H1 (cell line): ENCODE measurements around the gene CELF1. TPM values are rescaled to one million over a fixed set of nuclear protein-coding genes. Genes with fewer than 3 reads are reported as not detected.

Experiments used
- CTCF ChIA-PET: fragments of 300-600 bp; sonication (Branson Sonifier 250); formaldehyde crosslinking; loops from one replicate; lab custom pipeline; 2021; ENCODE audit not compliant: partially characterized antibody; lab: Charles Lee
- POLR2A ChIA-PET: fragments of 300-600 bp; sonication (Branson Sonifier 250); formaldehyde crosslinking; loops from one replicate; lab custom pipeline; 2021; ENCODE audit warnings: inconsistent platforms; ENCODE audit not compliant: partially characterized antibody; lab: Charles Lee
- DNase-seq, 2 experiments: peaks; one replicate each; pipeline versions ENCODE4 v3.0.0 to v3.0.0-alpha.2; 2010 to 2022; ENCODE audit warnings: low spot score in 2 of 2, low read depth in 1 of 2, mixed read lengths in 1 of 2
- FAIRE-seq: peaks from 2 replicates; lab custom pipeline; 2011; peaks lifted over from hg19 to GRCh38; lab: Jason Lieb, UNC
- H2AFZ ChIP-seq: 2 replicates; pipeline ENCODE4 v1.8.1; 2012; ENCODE audit warnings: low read length, inconsistent platforms
- H2AK5ac ChIP-seq: 2 replicates; pipeline ENCODE4 v1.6.1; 2013; ENCODE audit warnings: low read depth, low read length
- H2BK120ac ChIP-seq: replicated peaks from 2 replicates; pipeline ENCODE3; 2013; ENCODE audit warnings: low read depth, low read length, inconsistent platforms
- H2BK12ac ChIP-seq: 2 replicates; pipeline ENCODE4 v1.6.1; 2013; ENCODE audit warnings: low read depth, low read length
- H2BK15ac ChIP-seq: 2 replicates; pipeline ENCODE4 v1.6.1; 2013; ENCODE audit warnings: low read length
- H2BK20ac ChIP-seq: 2 replicates; pipeline ENCODE4 v1.6.1; 2013; ENCODE audit warnings: low read length
- H2BK5ac ChIP-seq: 2 replicates; pipeline ENCODE4 v1.6.1; 2013; ENCODE audit warnings: low read depth, low read length
- H3K14ac ChIP-seq: 2 replicates; pipeline ENCODE4 v1.6.1; 2013; ENCODE audit warnings: inconsistent platforms; ENCODE audit not compliant: insufficient read length
- H3K18ac ChIP-seq: 2 replicates; pipeline ENCODE4 v1.6.1; 2013; ENCODE audit warnings: low read length; ENCODE audit errors: extremely low read depth
- H3K23ac ChIP-seq: 2 replicates; pipeline ENCODE4 v1.6.1; 2013; ENCODE audit warnings: inconsistent platforms; ENCODE audit not compliant: insufficient read length
- H3K23me2 ChIP-seq: 2 replicates; pipeline ENCODE4 v1.6.1; 2013; ENCODE audit warnings: low read depth, low read length
- H3K27ac ChIP-seq: 2 replicates; pipeline ENCODE4 v1.6.1; 2011; ENCODE audit warnings: low read depth, low read length, inconsistent platforms
- H3K27me3 ChIP-seq, 4 experiments: replicated peaks in 1 of 4; 1 replicate in 1 of 4; 2 replicates in 3 of 4; pipeline versions ENCODE4 v1.6.1 to v1.8.1; 2011 to 2013; ENCODE audit warnings: low read length in 3 of 4, mild to moderate bottlenecking in 3 of 4, inconsistent platforms in 2 of 4, mixed read lengths in 2 of 4, moderate library complexity in 1 of 4; ENCODE audit not compliant: control insufficient read depth in 3 of 4, insufficient read depth in 3 of 4; ENCODE audit errors: extremely low read depth in 1 of 4
- H3K36me3 ChIP-seq, 4 experiments: 2 replicates each; pipeline versions ENCODE4 v1.6.1 to v1.8.1; 2011 to 2013; ENCODE audit warnings: mild to moderate bottlenecking in 4 of 4, low read length in 3 of 4, moderate library complexity in 2 of 4, control low read depth in 1 of 4, inconsistent platforms in 1 of 4; ENCODE audit not compliant: insufficient read depth in 4 of 4, control insufficient read depth in 2 of 4
- H3K4ac ChIP-seq: replicated peaks from 2 replicates; pipeline ENCODE3; 2013; ENCODE audit warnings: low read length, low read depth, mixed read lengths, inconsistent platforms; ENCODE audit not compliant: insufficient read length
- H3K4me1 ChIP-seq, 4 experiments: replicated peaks in 1 of 4; 1 replicate in 1 of 4; 2 replicates in 3 of 4; pipeline versions ENCODE4 v1.6.1 to v1.8.1; 2011 to 2013; ENCODE audit warnings: low read length in 3 of 4, inconsistent platforms in 2 of 4, mixed read lengths in 1 of 4; ENCODE audit not compliant: insufficient read depth in 4 of 4, control insufficient read depth in 3 of 4
- H3K4me2 ChIP-seq, 2 experiments: 2 replicates each; pipeline versions ENCODE4 v1.6.1 to v1.8.1; 2011 to 2013; ENCODE audit warnings: low read depth in 2 of 2, low read length in 2 of 2, control low read depth in 1 of 2, inconsistent platforms in 1 of 2, mild to moderate bottlenecking in 1 of 2; ENCODE audit not compliant: insufficient read depth in 1 of 2
- H3K4me3 ChIP-seq, 4 experiments: fragments of 200-600, 300-600 bp in 1 of 4; sonication (generic), shearing (Covaris generic), sonication (Bioruptor Twin) in 1 of 4; 2 replicates each; pipeline versions ENCODE4 v1.5.1 to v1.8.1; 2011 to 2016; ENCODE audit warnings: low read length in 4 of 4, low read depth in 3 of 4, control low read depth in 2 of 4, inconsistent platforms in 2 of 4, mild to moderate bottlenecking in 2 of 4, mixed read lengths in 1 of 4, moderate library complexity in 1 of 4; ENCODE audit not compliant: insufficient read depth in 2 of 4; ENCODE audit errors: extremely low read depth in 1 of 4
- H3K56ac ChIP-seq: replicated peaks from 2 replicates; pipeline ENCODE3; 2013; ENCODE audit warnings: low read depth, mild to moderate bottlenecking, mixed read lengths, low read length, inconsistent platforms; ENCODE audit not compliant: insufficient read length
- H3K79me1 ChIP-seq: 2 replicates; pipeline ENCODE4 v1.6.1; 2013; ENCODE audit warnings: low read depth, low read length, control low read depth
- H3K79me2 ChIP-seq, 2 experiments: 2 replicates each; pipeline versions ENCODE4 v1.6.1 to v1.8.1; 2012 to 2013; ENCODE audit warnings: low read length in 2 of 2, mild to moderate bottlenecking in 2 of 2, inconsistent platforms in 1 of 2; ENCODE audit not compliant: insufficient read depth in 2 of 2, control insufficient read depth in 1 of 2
- H3K9ac ChIP-seq, 4 experiments: replicated peaks in 1 of 4; 1 replicate in 1 of 4; 2 replicates in 3 of 4; pipeline versions ENCODE4 v1.6.1 to v1.8.1; 2011 to 2013; ENCODE audit warnings: low read depth in 3 of 4, low read length in 3 of 4, control low read depth in 2 of 4, mild to moderate bottlenecking in 2 of 4, moderate library complexity in 2 of 4, inconsistent platforms in 1 of 4; ENCODE audit errors: extremely low read depth in 1 of 4
- H3K9me3 ChIP-seq, 2 experiments: 2 replicates each; pipeline versions ENCODE4 v1.6.1 to v1.8.1; 2012 to 2013; ENCODE audit warnings: mild to moderate bottlenecking in 2 of 2, moderate library complexity in 2 of 2, control low read depth in 1 of 2, inconsistent platforms in 1 of 2, low read depth in 1 of 2, low read length in 1 of 2, mixed read lengths in 1 of 2; ENCODE audit not compliant: insufficient read depth in 2 of 2
- H4K20me1 ChIP-seq, 2 experiments: replicated peaks in 1 of 2; 2 replicates each; pipeline versions ENCODE3 to v1.8.1; 2011 to 2013; ENCODE audit warnings: inconsistent platforms in 2 of 2, low read length in 2 of 2, mild to moderate bottlenecking in 1 of 2; ENCODE audit not compliant: insufficient read depth in 2 of 2, control insufficient read depth in 1 of 2
- H4K5ac ChIP-seq: 2 replicates; pipeline ENCODE4 v1.6.1; 2013; ENCODE audit warnings: low read length, low read depth, mixed read lengths, inconsistent platforms; ENCODE audit not compliant: insufficient read length
- H4K8ac ChIP-seq: 2 replicates; pipeline ENCODE4 v1.8.0; 2013; ENCODE audit warnings: mild to moderate bottlenecking, moderate library complexity, low read length, inconsistent platforms; ENCODE audit not compliant: insufficient read depth; ENCODE audit errors: extremely low read depth
- H4K91ac ChIP-seq: replicated peaks from 2 replicates; pipeline ENCODE3; 2013; ENCODE audit warnings: low read length, mixed read lengths, inconsistent platforms; ENCODE audit not compliant: insufficient read length
- EZH2 ChIP-seq: fragments of 200-600 bp; sonication (generic); IDR thresholded peaks from 2 replicates; pipeline ENCODE4 v1.7.1; 2012; ENCODE audit warnings: low read depth, mild to moderate bottlenecking, moderate library complexity, low read length, inconsistent platforms; ENCODE audit not compliant: severe bottlenecking
- WGBS, 2 experiments: shearing (Covaris generic) in 1 of 2; methylation state at CpG; one replicate each; pipeline versions ENCODE4 v1.1.6 to v1.1.7; 2013 to 2015; ENCODE audit warnings: low lambda C conversion rate in 2 of 2, mixed read lengths in 2 of 2, inconsistent platforms in 1 of 2, low coverage in 1 of 2, missing lambda C conversion rate in 1 of 2; ENCODE audit not compliant: insufficient replicate concordance in 2 of 2, insufficient coverage in 1 of 2, insufficient read length in 1 of 2; ENCODE audit errors: extremely low coverage in 1 of 2, missing lambda C conversion rate in 1 of 2; 5-methylcytosine and 5-hydroxymethylcytosine counted together
- polyA plus RNA-seq, 7 experiments: library from polyadenylated mRNA; depleted of rRNA in 3 of 7; stranded (reverse) in 5 of 7; unstranded in 2 of 7; fragments of >200 nt in 5 of 7; fragments of 200-250 nt in 2 of 7; gene quantifications; 1 replicate in 5 of 7; 2 replicates in 1 of 7; 4 replicates in 1 of 7; pipeline versions ENCODE4 v1.2.1 to v1.2.3, GENCODE V29; 2011 to 2013; ENCODE audit warnings: missing spikeins in 2 of 7, mixed read lengths in 2 of 7
- total RNA-seq: library from RNA; stranded (reverse); fragmentation: NEBNext Ultra II Directional; extraction: Animal tissue kit (Norgen Biotek cat#: 25700); gene quantifications from 2 replicates; pipeline ENCODE4 v1.2.1, GENCODE V29; 2021

Gene CELF1
- total and polyA plus RNA-seq, 2 of the 8 experiments (the other 6 are each of a cell fraction or from before 2014, with no cell fraction given): 131 to 197 TPM

DNA sequence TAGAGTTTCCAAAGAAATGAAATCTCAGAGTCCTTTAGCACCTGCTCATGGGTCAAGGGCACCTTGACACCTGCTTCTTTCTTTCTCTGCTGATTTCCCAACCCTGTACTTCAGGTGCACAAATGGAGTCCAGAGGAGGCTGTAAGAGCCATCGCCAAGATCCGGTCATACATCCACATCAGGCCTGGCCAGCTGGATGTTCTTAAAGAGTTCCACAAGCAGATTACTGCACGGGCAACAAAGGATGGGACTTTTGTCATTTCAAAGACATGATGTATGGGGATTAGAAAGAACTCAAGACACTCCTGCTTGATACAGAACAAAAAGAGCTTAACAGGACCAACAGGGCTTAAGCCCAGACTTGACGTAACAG lies 18.4 kb upstream of the CELF1 start:
- Histone ChIP-seq H3K9me3 (no peaks in the 10 kb centered on the region), H3K27ac (no peak overlapping the region), H2AFZ (no peak overlapping the region), H4K91ac (no peak overlapping the region), H3K14ac (no peak overlapping the region), H2BK15ac (no peak overlapping the region), H3K4me3 (no peak overlapping the region), H2BK5ac (no peak overlapping the region), H4K8ac (no peak overlapping the region), H2BK12ac (no peak overlapping the region), H3K23ac (no peak overlapping the region), H3K36me3 (peaks cover 11 to 40% (median 23%) of the 10 kb centered on the region in 4 experiments), H4K20me1 (peaks cover 0 to 8% of the 10 kb centered on the region in 2 experiments), H4K5ac (no peak overlapping the region), H2BK20ac (no peak overlapping the region), H3K79me2 (peaks cover 0 to 13% of the 10 kb centered on the region in 2 experiments; a peak in 2 of 4 replicates), H3K18ac (no peak overlapping the region), H3K27me3 (no peaks in the 10 kb centered on the region), H2AK5ac (no peak overlapping the region), H3K79me1 (peaks cover 8% of the 10 kb centered on the region; the same call in 1 of the 2 replicates), H3K9ac (no peak overlapping the region), H3K4ac (no peak overlapping the region), H3K4me2 (no peak overlapping the region), H3K4me1 (no peaks in the 10 kb centered on the region), H3K23me2 (no peaks in the 10 kb centered on the region), H2BK120ac (no peak overlapping the region), H3K56ac (no peak overlapping the region)
- no peak for DNase-seq
- ChIA-PET CTCF (interaction anchor here (2.0 kb wide), 1 partner anchor 46 kb away, joined by 5 read pairs; no protein-coding TSS in a partner anchor), POLR2A (interaction anchor here (0.6 to 2.1 kb wide), 6 partner anchors 9 to 184 kb away, joined by 3 to 11 read pairs (median 3); partner anchors contain the start of gene CELF1)
- WGBS, 2 experiments: 95% methylated on average over 4 of the region's 4 CpGs; no CpG with 5 or more reads in 1 of the 2 experiments
- no peak for FAIRE-seq
- no peak for TF ChIP-seq EZH2
